ENCODE data around the gene EMX2.
"Not testable (repeated sequence)": the region's sequence is repeated elsewhere in the genome, so short reads cannot be mapped to it uniquely, and the experiment has no call there.

Gene EMX2

DNA sequence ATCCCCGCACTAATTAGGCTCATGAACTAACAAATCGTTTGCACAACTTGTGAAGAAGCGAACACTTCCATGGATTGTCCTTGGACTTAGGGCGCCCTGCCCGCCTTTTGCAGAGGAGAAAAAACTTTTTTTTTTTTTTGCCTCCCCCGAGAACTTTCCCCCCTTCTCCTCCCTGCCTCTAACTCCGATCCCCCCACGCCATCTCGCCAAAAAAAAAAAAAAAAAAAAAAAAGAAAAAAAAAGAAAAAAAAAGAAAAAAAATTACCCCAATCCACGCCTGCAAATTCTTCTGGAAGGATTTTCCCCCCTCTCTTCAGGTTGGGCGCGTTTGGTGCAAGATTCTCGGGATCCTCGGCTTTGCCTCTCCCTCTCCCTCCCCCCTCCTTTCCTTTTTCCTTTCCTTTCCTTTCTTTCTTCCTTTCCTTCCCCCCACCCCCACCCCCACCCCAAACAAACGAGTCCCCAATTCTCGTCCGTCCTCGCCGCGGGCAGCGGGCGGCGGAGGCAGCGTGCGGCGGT lies at the start of gene EMX2:
EMX2 (plus strand) TSS at position 41 of the 519 bp plus-strand sequence. CDS start 522 bp downstream, outside the sequence.
- no peak for FAIRE-seq

DNA sequence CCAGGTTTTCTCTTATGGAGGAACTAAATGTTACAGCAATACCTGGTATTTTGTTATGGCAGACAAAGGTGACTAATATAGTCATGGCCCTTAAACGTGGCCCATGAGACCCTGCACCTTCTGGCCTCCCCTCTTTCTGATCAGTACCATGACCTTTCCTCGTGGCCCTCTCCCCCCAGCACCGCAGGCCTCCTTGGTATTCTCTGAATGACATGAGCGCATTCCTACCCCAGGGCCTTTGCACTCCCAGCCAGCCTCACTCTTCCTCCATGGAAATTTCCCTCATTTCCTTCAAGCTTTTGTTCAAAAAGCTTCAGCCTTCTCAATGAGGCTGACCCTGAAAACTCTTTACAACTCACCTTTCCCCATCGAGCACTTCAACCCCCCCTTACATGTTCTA lies 46.5 kb upstream of the EMX2 start:
- FAIRE-seq = no peak

DNA sequence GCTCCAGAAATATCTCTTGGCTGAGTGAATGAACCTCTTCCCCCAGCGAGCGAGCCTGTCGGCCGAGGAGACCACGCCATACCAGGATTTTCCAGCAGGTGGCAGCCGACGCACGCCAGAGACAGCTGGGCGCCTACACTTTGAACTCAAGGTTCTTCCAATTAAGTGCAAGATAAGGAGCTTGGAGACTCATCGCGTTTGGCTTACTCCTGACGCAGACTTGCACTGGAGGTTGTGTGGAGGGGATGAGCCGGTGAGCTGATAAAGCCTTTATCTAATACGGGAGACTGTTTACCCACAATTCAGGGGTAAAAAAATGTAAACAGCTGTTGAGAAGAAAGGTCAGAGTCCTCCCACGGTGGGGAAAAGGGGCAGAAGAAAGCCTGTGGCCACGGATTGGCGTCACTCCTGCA lies 45.9 kb upstream of the EMX2 start:
- FAIRE-seq = peak; percentile 39

DNA sequence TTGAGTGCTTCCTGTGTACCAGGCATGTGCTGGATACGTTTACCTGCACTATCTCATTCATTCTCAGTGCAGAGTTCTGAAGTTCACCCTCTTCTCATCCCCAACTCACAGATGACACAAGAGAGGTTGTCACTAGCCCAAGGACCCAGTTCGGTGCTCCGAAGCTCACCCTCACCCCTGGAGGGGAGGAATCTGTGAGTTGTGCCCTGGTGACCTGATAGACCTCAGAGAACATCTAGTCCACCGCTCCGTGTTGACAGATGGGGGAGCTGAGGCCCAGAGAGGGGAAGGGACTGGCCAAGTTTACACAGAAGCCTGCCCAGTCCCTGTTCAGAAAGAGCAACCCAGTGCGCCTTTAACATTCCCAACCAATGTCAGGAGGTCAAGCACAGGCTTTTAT lies 44.8 kb upstream of the EMX2 start:
- FAIRE-seq = no peak

DNA sequence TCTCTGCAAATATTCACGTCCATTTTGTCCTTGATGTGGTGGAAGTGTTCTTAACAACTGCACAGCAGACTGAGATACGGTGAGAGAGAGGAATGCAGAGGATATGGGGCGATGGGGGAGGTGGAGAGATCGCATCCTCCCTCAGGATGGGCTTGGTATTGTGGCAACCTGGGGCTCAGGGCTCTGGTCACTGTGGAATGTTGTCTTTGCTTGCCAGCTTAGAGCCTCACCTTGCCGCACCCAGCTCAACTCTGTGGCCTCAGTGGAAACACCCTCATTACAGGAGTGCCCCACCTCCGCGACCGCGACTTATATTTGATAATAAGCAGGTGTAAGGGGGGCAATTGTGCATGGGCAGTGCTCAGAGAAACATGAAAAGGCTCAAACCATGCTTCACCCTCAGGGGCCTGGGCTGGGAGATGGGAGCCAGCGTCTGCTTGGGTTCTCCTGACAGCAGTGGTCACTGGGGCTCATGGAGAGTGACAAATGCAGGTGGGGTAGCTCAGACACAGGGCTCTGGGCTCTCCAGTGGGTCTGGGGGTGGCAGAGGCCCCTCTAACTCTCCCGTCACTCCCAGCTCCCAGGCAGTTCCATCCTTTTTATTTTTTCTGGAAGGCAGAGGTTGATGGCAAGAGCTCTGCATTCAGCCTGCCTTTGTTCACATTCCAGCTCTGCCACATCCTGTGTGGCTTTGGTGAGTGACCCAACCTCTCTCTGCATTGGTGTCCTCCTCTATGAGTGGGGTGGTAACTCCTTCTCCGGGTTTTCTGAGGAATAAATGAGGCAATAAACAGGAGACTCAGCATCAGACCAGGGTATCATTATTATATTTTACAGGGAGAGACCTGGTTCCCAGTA lies 43.1 kb upstream of the EMX2 start:
- no peak for FAIRE-seq

DNA sequence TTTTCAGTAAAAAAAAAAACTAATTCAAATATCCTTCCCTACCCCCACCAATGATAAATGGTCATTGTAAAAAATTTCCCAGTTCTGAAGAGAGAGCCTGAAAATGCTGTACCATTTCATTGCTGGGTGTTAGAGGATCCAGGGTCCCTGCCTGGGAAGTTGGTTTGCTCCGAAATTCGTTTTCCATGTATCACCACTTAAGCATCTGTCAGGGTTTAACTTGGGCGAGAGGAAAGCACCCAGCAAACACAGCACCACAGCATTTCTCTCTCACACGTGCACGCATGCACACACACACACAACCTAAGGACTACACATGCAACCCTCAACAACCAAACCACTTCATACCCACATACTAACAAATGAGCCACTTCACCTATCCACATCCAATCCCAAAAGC lies 42.1 kb upstream of the EMX2 start:
- no peak for FAIRE-seq

DNA sequence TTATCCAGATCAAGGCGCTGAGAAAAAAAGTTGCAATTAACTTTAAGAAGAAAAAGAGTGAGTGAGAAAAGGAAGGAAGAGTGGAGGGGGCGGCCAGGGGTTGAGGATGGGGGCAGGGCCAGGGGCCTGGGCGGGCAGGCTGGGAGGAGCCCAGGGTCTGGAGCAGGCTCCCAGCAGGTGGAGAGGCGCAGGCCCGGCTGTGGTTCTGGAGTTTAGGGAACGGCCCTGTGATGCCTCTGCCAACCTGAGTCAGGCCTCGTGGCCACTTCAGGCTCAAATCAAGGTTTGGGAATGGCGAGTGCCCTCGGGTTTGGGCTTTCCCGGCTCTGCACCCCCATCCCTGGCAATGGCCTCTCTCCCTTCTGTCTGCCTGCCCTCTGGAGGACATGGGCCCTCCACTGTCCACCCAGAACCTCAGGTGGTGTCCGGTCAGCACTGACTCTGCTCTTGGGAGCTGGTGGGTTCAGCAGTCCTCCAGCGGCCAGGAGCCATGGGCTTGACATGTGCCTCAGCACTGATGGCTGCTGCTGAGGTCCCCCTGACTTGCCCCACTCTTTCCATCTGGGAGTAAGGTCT lies 41.0 kb upstream of the EMX2 start:
- no peak for FAIRE-seq

DNA sequence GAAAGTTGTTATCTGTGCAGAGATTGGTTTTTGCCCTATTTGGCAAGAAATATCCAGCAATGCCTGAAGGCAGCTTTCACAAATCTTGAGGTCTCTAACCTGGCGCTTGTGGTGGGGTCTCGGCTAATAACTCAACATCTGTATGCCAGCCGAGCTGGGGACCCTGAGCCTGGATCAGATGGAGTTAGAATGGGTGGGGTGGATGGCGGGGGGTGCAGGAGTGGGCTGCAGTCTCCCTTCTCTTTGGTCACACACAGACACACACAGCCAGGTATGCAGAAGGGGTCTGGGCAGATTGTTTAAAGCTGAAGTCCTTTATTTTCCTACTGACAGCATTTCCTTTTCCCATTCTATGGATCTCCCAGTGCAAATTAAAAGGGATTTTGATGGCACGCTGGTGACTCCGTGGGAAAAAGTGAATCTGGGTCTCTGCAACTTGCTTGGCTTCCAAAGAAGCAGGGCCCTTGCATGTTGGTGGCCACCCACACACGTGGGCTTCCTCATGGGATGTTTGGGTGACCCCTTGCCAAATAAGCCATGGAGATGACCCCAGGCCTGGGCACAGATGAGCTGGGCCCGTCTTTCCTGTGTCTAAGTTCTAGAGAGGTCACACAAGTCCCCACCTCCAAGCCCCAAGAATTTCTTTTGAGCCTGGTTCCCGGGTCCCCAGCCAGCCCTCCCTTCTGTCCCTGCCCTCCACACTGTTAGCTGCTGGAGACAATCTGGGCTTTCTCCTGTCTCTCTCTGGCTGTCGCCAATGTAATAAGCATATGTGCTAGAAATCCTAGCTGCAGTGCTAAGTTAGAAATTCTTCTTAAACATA lies 39.9 kb upstream of the EMX2 start:
- FAIRE-seq = no peak

DNA sequence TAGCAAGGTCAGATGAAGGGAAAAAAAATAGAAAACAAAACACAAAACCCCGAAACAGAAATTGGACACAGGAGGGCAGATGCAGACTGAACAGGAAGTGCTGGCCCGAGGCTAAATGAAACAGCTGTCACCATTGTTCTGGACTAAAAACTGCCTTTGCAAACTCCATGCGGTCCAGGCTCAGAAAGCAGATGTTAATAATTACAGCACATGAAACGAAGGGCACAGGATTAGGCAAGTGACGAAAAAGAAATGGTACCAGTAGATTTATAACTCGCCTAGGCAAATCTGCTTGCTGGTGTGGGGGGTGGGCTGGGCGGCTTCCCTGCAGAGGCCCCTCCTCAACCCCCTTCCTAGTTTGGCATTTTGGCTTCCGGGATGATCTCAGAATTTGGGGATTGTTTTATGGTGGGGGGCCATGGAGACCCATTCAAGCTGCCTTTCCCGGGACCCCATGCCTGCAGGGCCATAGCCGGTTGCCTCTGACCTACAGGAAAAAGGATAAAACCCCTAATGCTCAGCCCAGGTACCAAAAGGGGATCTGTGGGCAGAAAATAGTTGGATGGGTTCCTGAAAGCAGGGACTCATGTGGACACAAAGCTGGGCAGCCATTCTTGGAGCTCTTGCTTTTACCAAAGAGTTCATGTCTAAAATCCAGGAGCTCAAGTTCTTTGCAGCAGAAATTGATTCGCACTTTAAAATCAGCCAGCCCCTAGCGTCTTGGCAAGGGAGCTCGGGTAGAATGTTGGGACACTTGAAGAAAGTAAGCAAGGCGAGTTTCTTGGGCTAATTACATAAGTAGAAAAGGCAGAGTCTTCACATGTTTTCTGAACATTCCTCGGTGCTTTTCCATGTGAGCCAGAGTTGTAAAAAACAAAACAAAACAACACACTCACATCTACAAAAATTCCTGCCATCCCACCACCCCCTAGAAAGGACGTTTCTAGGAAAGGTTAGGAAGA lies 39.0 kb upstream of the EMX2 start:
- FAIRE-seq = no peak

DNA sequence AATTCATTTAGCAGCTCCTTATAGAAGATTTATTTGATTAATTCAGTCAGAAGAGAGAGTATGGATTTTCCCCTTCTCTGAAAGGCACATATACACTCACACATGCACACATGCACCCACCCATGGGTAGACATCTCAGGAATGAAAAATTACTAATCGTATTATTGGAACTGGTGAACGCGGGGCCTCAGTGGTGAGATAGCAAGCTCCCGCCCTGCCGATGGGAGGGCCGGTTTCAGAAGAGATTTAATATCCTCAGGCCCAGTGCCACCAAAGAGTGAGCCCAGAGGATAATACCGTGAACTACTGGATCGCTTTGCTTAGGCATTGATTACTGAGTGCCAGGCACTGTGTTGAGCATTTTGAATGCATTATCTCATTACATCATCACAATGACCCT lies 38.0 kb upstream of the EMX2 start:
- no peak for FAIRE-seq

DNA sequence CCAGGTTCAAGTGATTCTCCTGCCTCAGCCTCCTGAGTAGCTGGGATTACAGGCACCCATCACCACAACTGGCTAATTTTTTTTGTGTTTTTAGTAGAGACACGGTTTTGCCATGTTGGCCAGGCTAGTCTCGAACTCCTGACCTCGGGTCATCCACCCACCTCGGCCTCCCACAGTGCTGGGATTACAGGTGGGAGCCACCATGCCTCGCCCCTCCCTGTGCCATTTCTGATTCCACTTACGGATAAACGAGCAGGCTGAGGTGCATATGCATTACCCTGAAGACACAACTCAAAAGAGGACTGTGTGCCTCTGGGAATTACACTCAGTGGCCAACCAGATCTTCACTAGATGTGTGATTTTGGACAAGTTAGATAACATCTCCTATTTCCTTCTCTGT lies 35.5 kb upstream of the EMX2 start:
- not testable (repeated sequence) for FAIRE-seq

DNA sequence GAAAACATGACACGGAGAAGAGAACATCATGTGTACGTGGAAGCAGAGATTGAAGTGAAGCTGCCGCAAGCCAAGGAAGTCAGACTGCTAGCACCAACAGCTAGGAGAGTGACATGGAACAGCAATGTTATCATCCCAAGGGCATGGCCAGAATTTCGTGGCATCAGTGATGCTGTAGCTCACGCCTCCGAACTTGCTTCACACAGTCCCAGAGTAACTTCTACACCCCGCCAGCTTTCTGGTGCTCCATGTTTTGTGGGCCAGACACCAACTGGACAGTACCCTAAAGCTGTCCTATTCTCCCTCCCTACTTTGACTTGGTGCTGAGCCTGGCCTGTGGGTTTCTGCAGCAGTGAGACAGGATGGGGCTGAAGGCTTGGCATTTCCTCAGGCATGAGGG lies 33.0 kb upstream of the EMX2 start:
- FAIRE-seq = no peak

DNA sequence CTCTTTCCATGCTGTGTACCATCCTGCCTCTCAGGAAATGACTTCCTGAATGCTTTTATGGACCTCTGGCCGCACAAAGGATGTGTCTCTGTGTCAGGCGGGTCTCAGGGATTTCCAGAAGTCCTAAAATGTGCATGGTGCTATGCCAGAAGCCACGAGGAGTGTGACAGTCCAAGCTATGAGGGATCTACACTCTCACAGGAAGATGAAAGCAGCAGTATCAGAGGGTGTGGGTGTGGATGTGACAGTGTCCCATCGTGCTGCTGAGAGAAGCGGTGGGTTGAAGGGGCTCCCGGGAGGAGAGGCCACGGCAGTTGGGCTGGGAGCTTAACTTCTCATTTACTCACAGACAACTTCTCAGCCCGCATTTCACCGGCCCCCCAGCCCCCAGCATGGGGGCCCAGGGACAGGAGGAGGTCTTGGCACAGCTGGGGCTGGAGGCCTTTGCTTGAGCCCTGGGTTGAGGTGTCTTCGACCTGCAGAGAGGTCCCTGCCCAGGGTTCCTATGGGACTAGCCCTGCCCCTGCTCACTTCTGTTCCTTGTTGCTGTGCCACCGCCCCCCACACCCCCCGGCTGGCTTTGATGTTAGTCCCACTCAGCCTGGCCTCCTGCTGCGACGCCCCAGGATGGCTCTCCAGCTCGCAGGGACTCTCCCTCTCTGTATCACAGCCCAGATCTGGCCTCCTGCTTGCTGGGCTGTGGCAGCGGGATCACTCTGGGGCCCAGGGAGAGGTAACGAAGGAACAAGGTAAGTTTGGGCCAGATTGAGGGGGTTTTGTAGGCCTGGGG lies 30.8 kb upstream of the EMX2 start:
- FAIRE-seq = no peak

DNA sequence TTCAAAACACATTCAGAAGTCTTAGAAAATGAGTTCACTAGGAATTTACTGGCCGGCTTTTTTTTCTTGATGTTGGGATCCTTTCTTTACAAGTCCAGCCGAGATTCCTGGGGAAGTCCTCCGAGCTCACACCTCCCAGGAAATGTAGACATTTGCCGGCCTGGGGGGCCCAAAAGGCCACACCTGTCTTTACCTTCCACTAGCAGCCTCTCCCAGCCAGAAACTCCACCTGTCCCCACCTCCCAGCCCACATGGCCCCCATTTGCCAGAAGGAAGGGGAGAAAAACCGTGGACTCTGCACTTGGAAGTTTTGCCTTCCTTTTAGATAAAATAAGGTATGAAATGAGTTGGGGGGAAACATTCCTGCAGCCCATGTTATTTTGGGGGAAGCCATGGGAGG lies 27.6 kb upstream of the EMX2 start:
- FAIRE-seq = no peak

DNA sequence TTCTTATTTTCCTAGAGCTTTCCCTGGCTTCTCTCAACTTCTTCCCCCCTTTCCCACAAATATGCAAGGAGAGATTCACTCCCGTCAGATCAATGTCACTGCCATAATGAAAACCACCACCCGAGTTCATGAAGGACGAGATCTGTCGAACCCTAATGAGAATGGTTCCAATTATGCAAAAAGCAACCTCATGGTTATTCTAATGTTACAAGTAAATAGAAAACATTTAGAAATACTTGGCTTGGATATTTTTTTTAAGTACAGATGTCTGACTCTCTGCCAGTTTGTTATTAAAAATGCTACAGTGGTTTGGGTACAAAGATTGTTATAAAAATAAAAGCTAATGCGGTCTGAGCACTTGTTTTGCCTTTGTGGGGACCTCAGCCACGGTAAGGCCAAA lies 25.9 kb upstream of the EMX2 start:
- no peak for FAIRE-seq

DNA sequence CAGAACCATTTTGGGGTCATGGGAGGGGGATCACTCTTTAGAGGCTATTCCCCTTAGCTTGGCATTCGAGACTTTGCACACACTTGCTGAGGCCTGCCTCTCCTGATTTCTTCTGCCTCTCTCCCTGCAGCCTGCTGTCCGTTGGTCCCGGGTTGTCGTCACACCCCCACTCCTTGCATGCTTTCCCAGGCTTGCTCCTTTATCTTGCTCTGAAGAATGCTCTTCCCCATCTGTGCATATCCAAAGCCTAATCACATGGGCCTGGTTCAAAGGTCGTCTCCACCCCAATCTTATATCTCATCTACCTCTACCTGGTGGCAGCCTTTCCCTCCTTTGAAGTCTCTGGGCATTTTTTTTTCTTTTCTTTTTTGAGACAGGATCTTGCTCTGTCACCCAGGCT lies 24.3 kb upstream of the EMX2 start:
- FAIRE-seq = no peak

DNA sequence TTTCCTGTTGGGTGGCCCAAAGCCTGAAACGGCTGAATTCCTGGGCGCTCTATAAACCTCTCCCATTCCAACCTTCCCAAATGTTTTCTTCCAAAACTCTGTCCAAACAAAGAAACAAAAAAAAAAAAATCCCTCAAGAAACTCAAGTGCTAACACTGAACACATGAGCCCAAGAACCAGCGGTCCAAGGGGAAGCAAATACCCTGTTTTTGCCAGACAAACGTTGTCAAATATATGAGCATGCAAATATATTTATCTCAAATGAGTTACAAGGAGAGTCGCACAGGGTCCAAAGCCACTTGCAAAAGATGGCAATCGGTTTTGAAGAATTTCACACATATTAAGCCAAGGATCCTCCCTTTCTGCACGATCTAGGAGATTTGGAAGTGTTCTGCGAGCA lies 23.3 kb upstream of the EMX2 start:
- FAIRE-seq = no peak

DNA sequence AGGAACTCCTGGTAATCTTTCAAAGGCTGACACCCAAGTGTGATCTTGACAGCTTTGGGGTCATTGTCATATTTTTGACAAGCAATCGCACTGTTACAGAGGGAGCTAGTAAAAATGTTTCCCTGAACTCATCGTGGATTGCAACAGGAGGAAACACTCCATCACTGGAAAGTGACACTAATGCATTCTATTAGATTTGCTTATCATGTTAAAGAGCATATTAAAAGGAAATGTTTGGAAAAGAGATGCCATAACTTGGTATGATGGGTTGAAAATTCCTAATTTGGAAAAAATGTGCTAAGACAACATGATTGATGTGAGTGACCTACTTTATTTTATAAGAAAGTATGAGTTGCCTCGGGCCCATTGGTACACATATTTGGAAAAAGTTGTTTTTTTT lies 22.7 kb upstream of the EMX2 start:
- no peak for FAIRE-seq

DNA sequence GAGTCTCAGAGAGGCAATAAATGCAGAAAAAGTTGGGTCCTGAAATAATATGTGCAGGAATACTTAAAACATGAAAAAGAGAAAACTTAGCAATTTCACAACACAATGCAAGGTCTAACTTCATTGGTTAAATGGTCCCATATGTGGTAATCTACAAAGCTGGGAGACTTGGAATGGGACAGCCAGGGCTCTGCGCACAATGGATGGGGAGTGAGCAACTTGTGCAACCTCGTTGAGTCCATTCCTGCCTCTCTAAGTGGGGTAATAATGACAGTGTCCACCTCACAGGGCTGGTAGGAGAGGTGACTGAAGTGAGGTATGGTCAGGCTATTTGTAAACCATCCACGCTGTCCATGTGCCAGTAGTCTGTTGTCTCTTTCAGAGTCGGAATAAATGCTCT lies 11.8 kb upstream of the EMX2 start:
- no peak for FAIRE-seq

DNA sequence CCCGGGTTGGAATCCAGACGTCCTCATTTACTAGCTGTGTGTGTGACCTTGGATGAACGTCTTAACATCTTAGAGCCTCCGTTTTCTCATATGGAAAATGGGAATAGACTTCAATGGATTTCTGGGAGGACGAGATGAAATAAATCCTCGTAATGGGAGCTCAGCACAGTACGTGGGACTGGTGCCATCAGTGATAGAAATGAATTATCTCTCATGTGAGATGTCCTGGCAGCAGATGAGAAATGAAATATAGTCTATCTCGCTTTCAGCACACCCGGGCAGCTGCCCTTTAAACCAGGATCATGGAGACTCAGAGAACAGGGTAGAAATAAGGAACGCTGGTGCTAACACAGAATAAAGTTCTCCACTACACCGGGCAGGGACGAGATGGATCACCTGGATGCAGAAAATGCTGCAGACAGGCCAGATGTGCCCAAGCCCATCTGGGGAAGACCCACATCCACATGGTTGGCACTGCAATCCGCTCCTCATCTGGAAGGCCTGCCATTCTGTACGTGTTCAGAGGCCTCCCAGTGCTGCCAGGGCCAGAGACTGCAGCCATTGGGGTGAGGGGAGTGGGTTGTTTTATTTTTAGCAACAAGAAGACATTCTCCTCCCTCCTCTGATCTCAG lies 11.1 kb upstream of the EMX2 start:
- no peak for FAIRE-seq

DNA sequence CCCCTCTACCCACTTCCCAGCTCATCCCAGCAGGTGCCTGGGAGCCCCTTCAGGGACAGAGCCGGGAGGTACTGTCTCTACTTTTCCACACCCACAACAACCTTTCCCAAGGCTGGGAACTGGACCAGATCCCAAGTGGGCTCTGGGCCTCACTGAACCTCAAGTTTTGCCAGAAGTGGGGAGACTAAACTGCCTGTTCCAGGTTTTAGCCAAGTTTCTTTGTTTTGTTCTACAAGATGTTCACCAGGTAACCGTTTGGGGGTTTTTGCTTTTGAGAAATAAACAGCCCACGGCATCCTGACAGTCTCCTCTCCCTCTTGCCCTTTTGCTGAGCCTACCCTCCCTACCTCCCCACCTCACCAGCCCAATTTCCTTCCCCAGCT lies 10.6 kb upstream of the EMX2 start:
- FAIRE-seq = no peak

Measured in G401.6 (cell line).